ENCODE results near the gene PDE4D. TPM values are rescaled to one million over a fixed set of nuclear protein-coding genes. Genes with fewer than 3 reads are reported as not detected.

The PDE4D gene
- total RNA-seq, 2 experiments from 2014 or later, result 75.5 to 80.7 TPM

GRCh38 chr5:59287884-59288283 is 605.6 kb downstream of the PDE4D start:
- H3K27ac Mint-ChIP-seq, result no peak overlapping the region
- TF ChIP-seq CTCF (IDR thresholded peaks at IDR 0.05), result no peak
- H3K27me3 Mint-ChIP-seq, result no peaks in the 10 kb centered on the region
- ATAC-seq (no peak), DNase-seq (no peak)
- H3K4me3 Mint-ChIP-seq, result no peak overlapping the region
- no peaks in the 10 kb centered on the region for H3K9me3 Mint-ChIP-seq
- POLR2A ChIA-PET, result no interaction called here
- no peaks in the 10 kb centered on the region for H3K4me1 Mint-ChIP-seq (ENCODE audit: low read depth)
- CTCF ChIA-PET, result no interaction called here
- intact Hi-C loops (cut with micrococcal nuclease), result no loop called here
- no peaks in the 10 kb centered on the region for H3K36me3 Mint-ChIP-seq (ENCODE audit: low read depth)

- DNase-seq (no peak), ATAC-seq (no peak)
- Mint-ChIP-seq H3K27ac (no peak overlapping the region), H3K9me3 (no peaks in the 10 kb centered on the region), H3K27me3 (no peaks in the 10 kb centered on the region), H3K4me1 (ENCODE audit: low read depth) (no peaks in the 10 kb centered on the region), H3K4me3 (no peak overlapping the region), H3K36me3 (ENCODE audit: low read depth) (no peaks in the 10 kb centered on the region)
- ChIA-PET CTCF (no interaction called here), POLR2A (no interaction called here)
- no peak for TF ChIP-seq CTCF (IDR thresholded peaks at IDR 0.05)
- intact Hi-C loops (cut with micrococcal nuclease), result no loop called here
Observed at GRCh38 chr5:59287361-59287760, 606.2 kb downstream of the PDE4D start.

- ATAC-seq (no peak), DNase-seq (no peak)
- TF ChIP-seq CTCF (IDR thresholded peaks at IDR 0.05), result no peak
- intact Hi-C loops (cut with micrococcal nuclease), result no loop called here
- CTCF ChIA-PET, result no interaction called here
- H3K9me3 Mint-ChIP-seq, result no peaks in the 10 kb centered on the region
- no peaks in the 10 kb centered on the region for H3K4me1 Mint-ChIP-seq (ENCODE audit: low read depth)
- no peak overlapping the region for H3K4me3 Mint-ChIP-seq
- no peaks in the 10 kb centered on the region for H3K36me3 Mint-ChIP-seq (ENCODE audit: low read depth)
- POLR2A ChIA-PET, result no interaction called here
- no peak overlapping the region for H3K27ac Mint-ChIP-seq
- peaks cover 1% of the 10 kb centered on the region for H3K27me3 Mint-ChIP-seq
Observed at GRCh38 chr5:59286510-59286909, 607.0 kb downstream of the PDE4D start.

- CTCF ChIA-PET, result no interaction called here
- TF ChIP-seq CTCF (IDR thresholded peaks at IDR 0.05), result no peak
Observed at GRCh38 chr5:59285300-59286016, 608.1 kb downstream of the PDE4D start.

GRCh38 chr5:59282726-59283125 is 610.8 kb downstream of the PDE4D start:
- DNase-seq (no peak), ATAC-seq (no peak)
- Mint-ChIP-seq H3K9me3 (no peaks in the 10 kb centered on the region), H3K4me1 (ENCODE audit: low read depth) (no peaks in the 10 kb centered on the region), H3K27me3 (peaks cover 8% of the 10 kb centered on the region), H3K4me3 (no peak overlapping the region), H3K36me3 (ENCODE audit: low read depth) (no peaks in the 10 kb centered on the region), H3K27ac (no peak overlapping the region)
- TF ChIP-seq CTCF (IDR thresholded peaks at IDR 0.05), result no peak
- ChIA-PET CTCF (interaction anchor here (0.7 to 1.2 kb wide), 3 partner anchors 8 to 29 kb away, joined by 3 to 4 read pairs (median 3); no protein-coding TSS in a partner anchor), POLR2A (no interaction called here)
- intact Hi-C loops (cut with micrococcal nuclease), result no loop called here

More at GRCh38 chr5:59285300-59286016, 608.1 kb downstream of the PDE4D start:
- POLR2A ChIA-PET, result no interaction called here
- DNase-seq, result no peak
- Mint-ChIP-seq H3K27me3 (peaks cover 2% of the 10 kb centered on the region), H3K27ac (no peak overlapping the region), H3K4me1 (ENCODE audit: low read depth) (no peaks in the 10 kb centered on the region), H3K36me3 (ENCODE audit: low read depth) (no peaks in the 10 kb centered on the region), H3K4me3 (no peak overlapping the region), H3K9me3 (no peaks in the 10 kb centered on the region)
- no peak for ATAC-seq
- intact Hi-C loops (cut with micrococcal nuclease), result no loop called here
